ENCODE results near the gene CREB3L2. TPM values are rescaled to one million over a fixed set of nuclear protein-coding genes. Genes with fewer than 3 reads are reported as not detected.
A peak's percentile ranks its signal among the peaks of the same experiment; 100 is the strongest.
"Not testable (repeated sequence)": the region's sequence is repeated elsewhere in the genome, so short reads cannot be mapped to it uniquely, and the experiment has no call there.

CREB3L2 gene
- total and polyA plus RNA-seq, 12 donors: 11.4 to 169 (median 63.1) TPM

- H3K27me3 ChIP-seq: no peaks in the 10 kb centered on the region
- DNase-seq: peak in 2 of 7 donors; percentile 17 to 54
- peaks cover 0 to under 1% of the 10 kb centered on the region in 2 donors for H3K4me1 ChIP-seq (replicated peaks in 1 of 2)
- peak overlapping the region in 1 of 5 donors; percentile 13 for H3K27ac ChIP-seq
- no peak overlapping the region for H3K4me3 ChIP-seq
- TF ChIP-seq, protein P1, sequence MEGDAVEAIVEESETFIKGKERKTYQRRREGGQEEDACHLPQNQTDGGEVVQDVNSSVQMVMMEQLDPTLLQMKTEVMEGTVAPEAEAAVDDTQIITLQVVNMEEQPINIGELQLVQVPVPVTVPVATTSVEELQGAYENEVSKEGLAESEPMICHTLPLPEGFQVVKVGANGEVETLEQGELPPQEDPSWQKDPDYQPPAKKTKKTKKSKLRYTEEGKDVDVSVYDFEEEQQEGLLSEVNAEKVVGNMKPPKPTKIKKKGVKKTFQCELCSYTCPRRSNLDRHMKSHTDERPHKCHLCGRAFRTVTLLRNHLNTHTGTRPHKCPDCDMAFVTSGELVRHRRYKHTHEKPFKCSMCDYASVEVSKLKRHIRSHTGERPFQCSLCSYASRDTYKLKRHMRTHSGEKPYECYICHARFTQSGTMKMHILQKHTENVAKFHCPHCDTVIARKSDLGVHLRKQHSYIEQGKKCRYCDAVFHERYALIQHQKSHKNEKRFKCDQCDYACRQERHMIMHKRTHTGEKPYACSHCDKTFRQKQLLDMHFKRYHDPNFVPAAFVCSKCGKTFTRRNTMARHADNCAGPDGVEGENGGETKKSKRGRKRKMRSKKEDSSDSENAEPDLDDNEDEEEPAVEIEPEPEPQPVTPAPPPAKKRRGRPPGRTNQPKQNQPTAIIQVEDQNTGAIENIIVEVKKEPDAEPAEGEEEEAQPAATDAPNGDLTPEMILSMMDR (IDR thresholded peaks at IDR 0.05): no peak
- TF ChIP-seq POLR2A (IDR thresholded peaks at IDR 0.05): no peak
- no peaks in the 10 kb centered on the region for H3K9me3 ChIP-seq (replicated peaks in 1 of 3)
- H3K36me3 ChIP-seq (replicated peaks in 1 of 2): peaks cover 0 to 98% of the 10 kb centered on the region in 2 donors
- 86 to 96% (median 91%) methylated on average over 11 of the region's 11 CpGs for WGBS, 4 donors
- intact Hi-C loops (cut with DNase I): no loop called here
Observed at GRCh38 chr7:137909042-137909441, 92.8 kb downstream of the CREB3L2 start.

- H3K36me3 ChIP-seq (replicated peaks in 1 of 2): peaks cover 0 to 98% of the 10 kb centered on the region in 2 donors
- no peak overlapping the region for H3K27ac ChIP-seq
- DNase-seq: no peak
- no peak overlapping the region for H3K4me3 ChIP-seq
- H3K9me3 ChIP-seq (replicated peaks in 1 of 3): no peaks in the 10 kb centered on the region
- H3K4me1 ChIP-seq (replicated peaks in 1 of 2): peaks cover 0 to 10% of the 10 kb centered on the region in 2 donors
- H3K27me3 ChIP-seq: no peaks in the 10 kb centered on the region
- intact Hi-C loops (cut with DNase I): no loop called here
- no peak for TF ChIP-seq POLR2A (IDR thresholded peaks at IDR 0.05)
- TF ChIP-seq, protein P1 (IDR thresholded peaks at IDR 0.05): no peak
- WGBS, 4 donors: 95 to 98% (median 97%) methylated on average over 5 to 9 of the region's 9 CpGs
Observed at GRCh38 chr7:137908106-137908505, 93.8 kb downstream of the CREB3L2 start.

DNA sequence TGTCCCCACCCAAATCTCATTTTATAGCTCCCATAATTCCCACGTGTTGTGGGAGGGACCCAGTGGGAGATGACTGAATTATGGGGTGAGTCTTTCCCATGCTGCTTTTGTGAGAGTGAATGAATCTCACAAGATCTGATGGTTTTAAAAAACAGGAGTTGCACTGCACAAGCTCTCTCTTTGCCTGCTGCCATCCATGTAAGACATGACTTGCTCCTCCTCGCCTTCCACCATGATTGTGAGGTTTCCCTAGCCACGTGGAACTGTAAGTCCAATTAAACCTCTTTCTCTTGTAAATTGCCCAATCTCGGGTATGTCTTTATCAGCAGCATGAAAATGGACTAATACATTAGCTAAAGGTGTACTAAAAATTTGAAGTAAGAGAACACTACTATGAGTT is 95.2 kb downstream of the CREB3L2 start:
- WGBS, 4 donors: 94 to 99% (median 95%) methylated on average over 4 of the region's 4 CpGs
- peaks cover 0 to 11% of the 10 kb centered on the region in 2 donors for H3K4me1 ChIP-seq (replicated peaks in 1 of 2)
- intact Hi-C loops (cut with DNase I); H3K4me3 ChIP-seq; H3K27me3 ChIP-seq; DNase-seq; H3K27ac ChIP-seq; H3K9me3 ChIP-seq (replicated peaks in 1 of 3): not testable (repeated sequence)
- peaks cover 0 to 97% of the 10 kb centered on the region in 2 donors for H3K36me3 ChIP-seq (replicated peaks in 1 of 2)

- H3K27me3 ChIP-seq: no peaks in the 10 kb centered on the region
- intact Hi-C loops (cut with DNase I): loop anchor here in 1 of 2 donors (5.0 kb wide), 1 partner anchor 102 kb away; no protein-coding TSS in a partner anchor
- no peak for TF ChIP-seq POLR2A (IDR thresholded peaks at IDR 0.05)
- TF ChIP-seq, protein P1 (IDR thresholded peaks at IDR 0.05): peak in 1 of 6 experiments; percentile 7
- H3K4me3 ChIP-seq: no peak overlapping the region
- peaks cover 0 to 95% of the 10 kb centered on the region in 2 donors for H3K36me3 ChIP-seq (replicated peaks in 1 of 2)
- no peak for DNase-seq
- H3K4me1 ChIP-seq (replicated peaks in 1 of 2): peaks cover 0 to 11% of the 10 kb centered on the region in 2 donors
- H3K9me3 ChIP-seq (replicated peaks in 1 of 3): no peaks in the 10 kb centered on the region
- 44 to 67% (median 60%) methylated on average over 1 of the region's 1 CpG for WGBS, 4 donors
- no peak overlapping the region for H3K27ac ChIP-seq
Observed at GRCh38 chr7:137904833-137905232, 97.1 kb downstream of the CREB3L2 start.

All from adrenal gland (tissue), 12 donors.